OCI-LY3 (cell line): ENCODE results near the gene ZBTB38.

Source experiments
- EZH2phosphoT487 ChIP-seq: fragments of 200-600 bp; shearing (Covaris generic); IDR thresholded peaks from 2 replicates; pipeline ENCODE4 v1.6.1; 2018; ENCODE audit warnings: antibody characterized with exemption, mixed run types, low read depth
- TF ChIP-seq, protein P1 (sequence below): fragments of 200-600, 300-600 bp; sonication (generic); IDR thresholded peaks from 2 replicates; pipeline ENCODE4 v1.5.1; 2014; ENCODE audit warnings: antibody characterized with exemption, low read length, low read depth

DNA sequence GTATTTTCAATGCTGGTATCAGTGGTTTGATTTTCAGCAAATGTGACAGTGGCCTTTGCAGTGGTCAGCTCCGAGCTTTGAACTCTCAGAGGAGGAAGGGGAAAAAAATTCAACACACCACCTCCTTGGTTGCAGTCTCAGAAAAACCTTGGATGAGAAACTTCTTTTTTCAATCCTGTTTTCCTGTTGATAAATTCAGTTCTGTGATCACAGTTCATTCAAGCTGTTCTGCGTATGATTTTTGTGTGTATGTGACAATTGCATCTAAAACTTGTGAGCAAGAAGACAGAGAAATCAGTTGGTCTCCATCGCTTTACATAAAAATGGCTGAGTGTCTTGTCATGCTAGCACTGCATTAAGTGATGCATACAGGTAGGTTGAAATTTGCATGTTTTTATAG is 19.2 kb downstream of the ZBTB38 start:
- TF ChIP-seq, protein P1, sequence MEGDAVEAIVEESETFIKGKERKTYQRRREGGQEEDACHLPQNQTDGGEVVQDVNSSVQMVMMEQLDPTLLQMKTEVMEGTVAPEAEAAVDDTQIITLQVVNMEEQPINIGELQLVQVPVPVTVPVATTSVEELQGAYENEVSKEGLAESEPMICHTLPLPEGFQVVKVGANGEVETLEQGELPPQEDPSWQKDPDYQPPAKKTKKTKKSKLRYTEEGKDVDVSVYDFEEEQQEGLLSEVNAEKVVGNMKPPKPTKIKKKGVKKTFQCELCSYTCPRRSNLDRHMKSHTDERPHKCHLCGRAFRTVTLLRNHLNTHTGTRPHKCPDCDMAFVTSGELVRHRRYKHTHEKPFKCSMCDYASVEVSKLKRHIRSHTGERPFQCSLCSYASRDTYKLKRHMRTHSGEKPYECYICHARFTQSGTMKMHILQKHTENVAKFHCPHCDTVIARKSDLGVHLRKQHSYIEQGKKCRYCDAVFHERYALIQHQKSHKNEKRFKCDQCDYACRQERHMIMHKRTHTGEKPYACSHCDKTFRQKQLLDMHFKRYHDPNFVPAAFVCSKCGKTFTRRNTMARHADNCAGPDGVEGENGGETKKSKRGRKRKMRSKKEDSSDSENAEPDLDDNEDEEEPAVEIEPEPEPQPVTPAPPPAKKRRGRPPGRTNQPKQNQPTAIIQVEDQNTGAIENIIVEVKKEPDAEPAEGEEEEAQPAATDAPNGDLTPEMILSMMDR, result no peak
- TF ChIP-seq EZH2phosphoT487, result no peak
